Middle frontal gyrus (tissue), 1 donor: ENCODE results near the gene TECR.

Experiments used
- DNase-seq: peaks from one replicate; pipeline ENCODE4 v3.0.0-alpha.2; 2015; ENCODE audit warnings: low spot score; ENCODE audit errors: extremely low spot score

The TECR gene

GRCh38 chr19:14507704-14508542 lies 21.5 kb upstream of the TECR start:
- no peak for DNase-seq

GRCh38 chr19:14510311-14511228 lies 18.8 kb upstream of the TECR start:
- DNase-seq = peak; percentile 56

- no peak for DNase-seq
Measured at GRCh38 chr19:14511229-14511593, 18.2 kb upstream of the TECR start.

GRCh38 chr19:14512406-14512961 lies 16.9 kb upstream of the TECR start:
- no peak for DNase-seq

- no peak for DNase-seq
Measured at GRCh38 chr19:14514215-14514863, 15.1 kb upstream of the TECR start.

- DNase-seq = no peak
Measured at GRCh38 chr19:14515501-14516047, 13.8 kb upstream of the TECR start.

GRCh38 chr19:14516048-14516534 lies 13.3 kb upstream of the TECR start:
- no peak for DNase-seq

- DNase-seq = no peak
Measured at GRCh38 chr19:14516746-14517438, 12.5 kb upstream of the TECR start.

- no peak for DNase-seq
Measured at GRCh38 chr19:14517446-14517839, 12.0 kb upstream of the TECR start.

- DNase-seq = peak; percentile 74
Measured at GRCh38 chr19:14517840-14518505, 11.4 kb upstream of the TECR start, which contains the start of gene DNAJB1. Gene DNAJB1 (minus strand): TSS chr19:14518397. CDS start chr19:14518349, 48 bp downstream.

- no peak for DNase-seq
Measured at GRCh38 chr19:14519245-14519859, 10.0 kb upstream of the TECR start.

- no peak for DNase-seq
Measured at GRCh38 chr19:14519860-14520407, 9.5 kb upstream of the TECR start.

- DNase-seq = no peak
Measured at GRCh38 chr19:14520543-14520942, 8.9 kb upstream of the TECR start.

- no peak for DNase-seq
Measured at GRCh38 chr19:14525729-14526128, 3.7 kb upstream of the TECR start.

- no peak for DNase-seq
Measured at GRCh38 chr19:14526423-14526822, 3.0 kb upstream of the TECR start.

GRCh38 chr19:14528419-14529253 lies 758 bp upstream of the TECR start:
- no peak for DNase-seq

- no peak for DNase-seq
Measured at GRCh38 chr19:14530005-14530348, 583 bp downstream of the TECR start.

GRCh38 chr19:14530506-14530905 lies 1.1 kb downstream of the TECR start:
- DNase-seq = no peak
